Lower leg skin (tissue), 4 donors: ENCODE results near the gene CADPS2. TPM values are rescaled to one million over a fixed set of nuclear protein-coding genes. Genes with fewer than 3 reads are reported as not detected.
"Not testable (repeated sequence)": the region's sequence is repeated elsewhere in the genome, so short reads cannot be mapped to it uniquely, and the experiment has no call there.

ENCODE experiments used
- DNase-seq, 2 donors: peaks; one replicate each; pipeline ENCODE4 v3.0.0-alpha.2; 2019; ENCODE audit warnings: low spot score in 2 of 2
- H3K4me3 ChIP-seq: fragments of 200-600 bp; sonication (generic); 2 replicates; pipeline ENCODE4 v1.5.1; 2017; ENCODE audit warnings: mild to moderate bottlenecking, low read depth; ENCODE audit not compliant: poor library complexity, severe bottlenecking
- POLR2A ChIP-seq, 2 donors: fragments of 450-650 bp; IDR thresholded peaks; one replicate each; pipeline ENCODE4 v1.6.1; 2016 to 2017; ENCODE audit warnings: antibody characterized with exemption in 2 of 2, mild to moderate bottlenecking in 1 of 2, moderate library complexity in 1 of 2
- WGBS, 2 donors: methylation state at CpG; one replicate each; pipeline ENCODE4 v1.1.5; 2018; 5-methylcytosine and 5-hydroxymethylcytosine counted together
- intact Hi-C: fragments of 100-400 bp; cut with DNase I; formaldehyde crosslinking; loops from one replicate; pipeline ENCODE4 v1.15.0; 2023; ENCODE audit warnings: low total_unique reads
- total RNA-seq, 4 donors: library from RNA; depleted of rRNA; stranded (reverse); fragments of >200 nt; gene quantifications; one replicate each; pipeline ENCODE4 v1.1.0, GENCODE V29; 2016
- TF ChIP-seq, protein P1 (sequence below), 3 donors: fragments of 450-650 bp; IDR thresholded peaks; one replicate each; pipeline ENCODE4 v1.5.1; 2016; ENCODE audit warnings: antibody characterized with exemption in 3 of 3, mild to moderate bottlenecking in 3 of 3, moderate library complexity in 2 of 3

CADPS2 gene
- total RNA-seq, 4 donors from 2014 or later: 4.1 to 11.6 (median 6.5) TPM

- 74% methylated on average over 3 of the region's 3 CpGs for WGBS, 2 donors
- intact Hi-C loops: no loop called here
Measured at GRCh38 chr7:122844191-122844988, 41.9 kb downstream of the CADPS2 start.

GRCh38 chr7:122842971-122843370 is 43.3 kb downstream of the CADPS2 start:
- no peak overlapping the region for H3K4me3 ChIP-seq
- TF ChIP-seq, protein P1, sequence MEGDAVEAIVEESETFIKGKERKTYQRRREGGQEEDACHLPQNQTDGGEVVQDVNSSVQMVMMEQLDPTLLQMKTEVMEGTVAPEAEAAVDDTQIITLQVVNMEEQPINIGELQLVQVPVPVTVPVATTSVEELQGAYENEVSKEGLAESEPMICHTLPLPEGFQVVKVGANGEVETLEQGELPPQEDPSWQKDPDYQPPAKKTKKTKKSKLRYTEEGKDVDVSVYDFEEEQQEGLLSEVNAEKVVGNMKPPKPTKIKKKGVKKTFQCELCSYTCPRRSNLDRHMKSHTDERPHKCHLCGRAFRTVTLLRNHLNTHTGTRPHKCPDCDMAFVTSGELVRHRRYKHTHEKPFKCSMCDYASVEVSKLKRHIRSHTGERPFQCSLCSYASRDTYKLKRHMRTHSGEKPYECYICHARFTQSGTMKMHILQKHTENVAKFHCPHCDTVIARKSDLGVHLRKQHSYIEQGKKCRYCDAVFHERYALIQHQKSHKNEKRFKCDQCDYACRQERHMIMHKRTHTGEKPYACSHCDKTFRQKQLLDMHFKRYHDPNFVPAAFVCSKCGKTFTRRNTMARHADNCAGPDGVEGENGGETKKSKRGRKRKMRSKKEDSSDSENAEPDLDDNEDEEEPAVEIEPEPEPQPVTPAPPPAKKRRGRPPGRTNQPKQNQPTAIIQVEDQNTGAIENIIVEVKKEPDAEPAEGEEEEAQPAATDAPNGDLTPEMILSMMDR (IDR thresholded peaks at IDR 0.05): no peak
- TF ChIP-seq POLR2A (IDR thresholded peaks at IDR 0.05): no peak
- no peak for DNase-seq
- 80 to 87% methylated on average over 1 of the region's 1 CpG for WGBS, 2 donors
- intact Hi-C loops: no loop called here

More at GRCh38 chr7:122844191-122844988, 41.9 kb downstream of the CADPS2 start:
- no peak overlapping the region for H3K4me3 ChIP-seq
- no peak for DNase-seq
- TF ChIP-seq, protein P1 (IDR thresholded peaks at IDR 0.05): no peak
- TF ChIP-seq POLR2A (IDR thresholded peaks at IDR 0.05): no peak

- 80 to 87% methylated on average over 2 of the region's 2 CpGs for WGBS, 2 donors
- DNase-seq, intact Hi-C loops, H3K4me3 ChIP-seq: not testable (repeated sequence)
Measured at GRCh38 chr7:122836286-122836685, 50.0 kb downstream of the CADPS2 start.

GRCh38 chr7:122834571-122834942 is 51.7 kb downstream of the CADPS2 start:
- intact Hi-C loops, DNase-seq, H3K4me3 ChIP-seq: not testable (repeated sequence)
- 66 to 79% methylated on average over 9 of the region's 9 CpGs for WGBS, 2 donors

GRCh38 chr7:122833888-122834570 is 52.2 kb downstream of the CADPS2 start:
- no peak for DNase-seq
- WGBS, 2 donors: 87 to 92% methylated on average over 9 to 10 of the region's 10 CpGs
- no peak overlapping the region for H3K4me3 ChIP-seq
- intact Hi-C loops: no loop called here
- TF ChIP-seq POLR2A (IDR thresholded peaks at IDR 0.05): no peak
- TF ChIP-seq, protein P1 (IDR thresholded peaks at IDR 0.05): no peak

DNA sequence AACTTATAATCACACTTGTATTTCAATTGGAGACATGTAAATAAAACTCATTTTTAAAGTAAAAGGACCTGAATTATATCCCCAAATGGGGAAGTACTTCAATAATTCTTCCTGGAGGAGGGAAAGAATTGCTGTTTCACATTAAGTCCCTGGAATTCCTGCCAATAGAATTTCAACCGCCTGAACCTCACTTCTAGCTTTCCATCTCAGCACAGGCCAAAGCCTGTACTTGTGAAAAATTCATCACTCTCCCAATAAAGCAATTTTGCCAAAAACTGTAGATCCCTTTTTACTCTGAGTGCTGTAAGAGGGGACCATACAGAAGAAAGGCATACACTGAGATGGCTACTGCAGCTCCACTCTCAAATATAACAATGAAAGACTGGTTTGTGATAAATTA is 54.8 kb downstream of the CADPS2 start:
- TF ChIP-seq, protein P1 (IDR thresholded peaks at IDR 0.05): no peak
- no peak for TF ChIP-seq POLR2A (IDR thresholded peaks at IDR 0.05)
- 51 to 63% methylated on average over 1 of the region's 1 CpG for WGBS, 2 donors
- intact Hi-C loops: no loop called here
- no peak for DNase-seq
- H3K4me3 ChIP-seq: no peak overlapping the region
